Transverse colon (tissue), 4 donors: ENCODE data around the gene SLX4IP. TPM values are rescaled to one million over a fixed set of nuclear protein-coding genes. Genes with fewer than 3 reads are reported as not detected.

Source experiments
- DNase-seq: peaks from one replicate; pipeline ENCODE4 v3.0.0-alpha.2; 2019
- H3K27ac ChIP-seq, 4 donors: fragments of 200-600 bp; sonication (generic); 2 replicates each; pipeline ENCODE4 v1.5.1; 2016 to 2018; ENCODE audit warnings: inconsistent platforms in 4 of 4
- H3K27me3 ChIP-seq: fragments of 200-600 bp; sonication (generic); 2 replicates; pipeline ENCODE4 v1.5.1; 2017; ENCODE audit warnings: inconsistent platforms
- H3K36me3 ChIP-seq, 4 donors: fragments of 200-600 bp; sonication (generic); 2 replicates each; pipeline ENCODE4 v1.5.1; 2017 to 2019; ENCODE audit warnings: inconsistent platforms in 4 of 4
- H3K4me1 ChIP-seq, 4 donors: fragments of 200-600 bp; sonication (generic); 2 replicates each; pipeline ENCODE4 v1.5.1; 2017 to 2020; ENCODE audit warnings: inconsistent platforms in 4 of 4
- H3K4me3 ChIP-seq, 4 donors: fragments of 200-600 bp; sonication (generic); 1 replicate in 1 of 4; 2 replicates in 3 of 4; pipeline versions ENCODE4 v1.5.1 to v1.6.1; 2017 to 2019; ENCODE audit warnings: inconsistent platforms in 4 of 4
- H3K9me3 ChIP-seq, 2 donors: fragments of 200-600 bp; sonication (generic); 2 replicates each; pipeline ENCODE4 v1.5.1; 2017 to 2019; ENCODE audit warnings: inconsistent platforms in 2 of 2
- EP300 ChIP-seq: sonication (generic); formaldehyde crosslinking; IDR thresholded peaks from one replicate; pipeline ENCODE4 v1.6.1; 2017; ENCODE audit warnings: antibody characterized with exemption, low read depth
- POLR2A ChIP-seq: fragments of 450-650 bp; IDR thresholded peaks from one replicate; pipeline ENCODE4 v1.6.1; 2016; ENCODE audit warnings: antibody characterized with exemption, mild to moderate bottlenecking, moderate library complexity
- POLR2AphosphoS5 ChIP-seq, 3 donors: sonication (generic); formaldehyde crosslinking; IDR thresholded peaks; one replicate each; pipeline ENCODE4 v1.6.1; 2016; ENCODE audit warnings: antibody characterized with exemption in 3 of 3
- WGBS, 2 donors: methylation state at CpG; one replicate each; pipeline ENCODE4 v1.1.5; 2018; ENCODE audit warnings: low coverage in 1 of 2; 5-methylcytosine and 5-hydroxymethylcytosine counted together
- in situ Hi-C, 4 donors: fragments of 200-750 bp; cut with MboI; loops; one replicate each; pipeline versions ENCODE4 v1.15.0 to v1.15.1; 2017; ENCODE audit warnings: low sequenced_read_pairs in 3 of 4, low pct_ligation_motif_present in 1 of 4, low pct_unique_long_range_greater_than_20kb in 1 of 4
- intact Hi-C: fragments of 100-400 bp; cut with DNase I; formaldehyde crosslinking; loops from one replicate; pipeline ENCODE4 v1.15.1; 2023; ENCODE audit warnings: low total_unique reads
- total RNA-seq, 4 donors: library from RNA; depleted of rRNA; stranded (reverse); fragments of >200 nt; gene quantifications; one replicate each; pipeline ENCODE4 v1.1.0, GENCODE V29; 2016
- TF ChIP-seq, protein P1 (sequence below), 5 experiments: fragments of 200-600 bp in 3 of 5; fragments of 450-650 bp in 2 of 5; sonication (generic) in 3 of 5; IDR thresholded peaks; 1 replicate in 2 of 5; 2 replicates in 3 of 5; pipeline ENCODE4 v1.5.1; 2016 to 2017; ENCODE audit warnings: antibody characterized with exemption in 5 of 5, inconsistent platforms in 3 of 5, mild to moderate bottlenecking in 2 of 5, moderate library complexity in 1 of 5

Gene SLX4IP
- total RNA-seq, 4 donors from 2014 or later = 5.4 to 8.4 (median 7.5) TPM

GRCh38 chr20:10404023-10404628 is 31.0 kb upstream of the SLX4IP start:
- in situ Hi-C loops = loop anchor here in 1 of 4 donors (25.0 kb wide), 1 partner anchor 1133 kb away; no protein-coding TSS in a partner anchor

GRCh38 chr20:10404959-10405530 is 30.1 kb upstream of the SLX4IP start:
- WGBS, 2 donors = 68 to 77% methylated on average over 2 to 4 of the region's 4 CpGs

More at GRCh38 chr20:10404023-10404628, 31.0 kb upstream of the SLX4IP start:
- TF ChIP-seq POLR2AphosphoS5 (IDR thresholded peaks at IDR 0.05) (no peak), EP300 (no peak), POLR2A (no peak)
- TF ChIP-seq, protein P1, sequence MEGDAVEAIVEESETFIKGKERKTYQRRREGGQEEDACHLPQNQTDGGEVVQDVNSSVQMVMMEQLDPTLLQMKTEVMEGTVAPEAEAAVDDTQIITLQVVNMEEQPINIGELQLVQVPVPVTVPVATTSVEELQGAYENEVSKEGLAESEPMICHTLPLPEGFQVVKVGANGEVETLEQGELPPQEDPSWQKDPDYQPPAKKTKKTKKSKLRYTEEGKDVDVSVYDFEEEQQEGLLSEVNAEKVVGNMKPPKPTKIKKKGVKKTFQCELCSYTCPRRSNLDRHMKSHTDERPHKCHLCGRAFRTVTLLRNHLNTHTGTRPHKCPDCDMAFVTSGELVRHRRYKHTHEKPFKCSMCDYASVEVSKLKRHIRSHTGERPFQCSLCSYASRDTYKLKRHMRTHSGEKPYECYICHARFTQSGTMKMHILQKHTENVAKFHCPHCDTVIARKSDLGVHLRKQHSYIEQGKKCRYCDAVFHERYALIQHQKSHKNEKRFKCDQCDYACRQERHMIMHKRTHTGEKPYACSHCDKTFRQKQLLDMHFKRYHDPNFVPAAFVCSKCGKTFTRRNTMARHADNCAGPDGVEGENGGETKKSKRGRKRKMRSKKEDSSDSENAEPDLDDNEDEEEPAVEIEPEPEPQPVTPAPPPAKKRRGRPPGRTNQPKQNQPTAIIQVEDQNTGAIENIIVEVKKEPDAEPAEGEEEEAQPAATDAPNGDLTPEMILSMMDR (IDR thresholded peaks at IDR 0.05) = no peak
- no peak for DNase-seq
- Histone ChIP-seq H3K27me3 (no peaks in the 10 kb centered on the region), H3K4me3 (no peak overlapping the region), H3K9me3 (no peaks in the 10 kb centered on the region), H3K36me3 (peaks cover 0 to 28% (median 0%) of the 10 kb centered on the region in 4 donors), H3K4me1 (no peaks in the 10 kb centered on the region), H3K27ac (no peak overlapping the region)
- WGBS, 2 donors = 94% methylated on average over 2 of the region's 2 CpGs; no CpG with 5 or more reads in 1 of the 2 donors
- intact Hi-C loops = no loop called here

DNA sequence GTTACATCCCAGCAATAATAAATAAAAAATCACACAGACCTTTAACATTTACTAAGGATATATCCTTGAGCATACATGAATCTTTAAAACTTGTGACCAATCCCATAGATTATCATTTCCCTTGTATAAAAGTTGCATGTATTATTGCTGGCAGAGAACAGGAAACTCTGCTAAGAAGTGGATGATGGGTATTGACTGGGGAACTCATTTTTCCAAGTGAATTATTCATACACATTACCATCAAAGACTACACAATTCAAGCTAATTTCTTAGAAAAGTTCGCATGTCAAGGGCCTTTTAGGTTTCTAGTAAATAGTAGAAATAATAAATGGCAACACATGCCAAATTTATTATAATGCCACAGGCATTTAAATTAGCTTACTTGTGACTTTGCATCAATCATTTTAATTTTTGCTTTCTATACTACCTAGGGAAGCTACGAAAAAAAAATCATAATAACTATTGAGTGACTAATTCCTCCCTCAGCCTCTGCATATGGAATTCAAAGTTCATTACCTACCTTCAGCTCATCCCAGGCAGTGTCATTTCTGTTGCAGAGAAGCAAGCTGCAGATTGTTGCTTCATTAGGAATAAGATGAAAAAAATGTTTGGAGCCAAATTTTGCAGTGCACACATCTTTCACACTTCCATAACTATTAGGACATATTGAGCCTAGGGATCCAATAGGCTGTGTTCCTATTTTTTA is 26.8 kb upstream of the SLX4IP start:
- DNase-seq = no peak
- H3K36me3 ChIP-seq = peaks cover 0 to 33% (median 0%) of the 10 kb centered on the region in 4 donors
- WGBS, 2 donors = 87 to 97% methylated on average over 2 of the region's 2 CpGs
- intact Hi-C loops (no loop called here), in situ Hi-C loops (loop anchor here in 1 of 4 donors (25.0 kb wide), 1 partner anchor 1129 kb away; no protein-coding TSS in a partner anchor)
- H3K4me1 ChIP-seq = no peaks in the 10 kb centered on the region
- no peaks in the 10 kb centered on the region for H3K9me3 ChIP-seq
- no peak for TF ChIP-seq POLR2A
- no peak for TF ChIP-seq POLR2AphosphoS5 (IDR thresholded peaks at IDR 0.05)
- TF ChIP-seq, protein P1 (IDR thresholded peaks at IDR 0.05) = no peak
- TF ChIP-seq EP300 = no peak
- H3K27ac ChIP-seq = no peak overlapping the region
- no peaks in the 10 kb centered on the region for H3K27me3 ChIP-seq
- no peak overlapping the region for H3K4me3 ChIP-seq

More at GRCh38 chr20:10404959-10405530, 30.1 kb upstream of the SLX4IP start:
- Histone ChIP-seq H3K36me3 (peaks cover 0 to 28% (median 0%) of the 10 kb centered on the region in 4 donors), H3K9me3 (no peaks in the 10 kb centered on the region), H3K27ac (no peak overlapping the region), H3K4me3 (no peak overlapping the region), H3K4me1 (no peaks in the 10 kb centered on the region), H3K27me3 (no peaks in the 10 kb centered on the region)
- DNase-seq = no peak
- in situ Hi-C loops (loop anchor here in 1 of 4 donors (25.0 kb wide), 1 partner anchor 1132 kb away; no protein-coding TSS in a partner anchor), intact Hi-C loops (no loop called here)
- TF ChIP-seq POLR2AphosphoS5 (IDR thresholded peaks at IDR 0.05) (no peak), EP300 (no peak), POLR2A (no peak)
- TF ChIP-seq, protein P1 (IDR thresholded peaks at IDR 0.05) = no peak

- Histone ChIP-seq H3K4me1 (peaks cover 0 to 7% (median 2%) of the 10 kb centered on the region in 4 donors), H3K9me3 (no peaks in the 10 kb centered on the region), H3K36me3 (peaks cover 0 to 13% (median 0%) of the 10 kb centered on the region in 4 donors), H3K27me3 (no peaks in the 10 kb centered on the region), H3K27ac (no peak overlapping the region), H3K4me3 (no peak overlapping the region)
- in situ Hi-C loops = loop anchor here in 1 of 4 donors (25.0 kb wide), 1 partner anchor 1126 kb away; no protein-coding TSS in a partner anchor
- 90 to 92% methylated on average over 1 of the region's 1 CpG for WGBS, 2 donors
- intact Hi-C loops = no loop called here
- no peak for DNase-seq
- TF ChIP-seq POLR2AphosphoS5 (IDR thresholded peaks at IDR 0.05) (no peak), EP300 (no peak), POLR2A (no peak)
- TF ChIP-seq, protein P1 (IDR thresholded peaks at IDR 0.05) = no peak
These were observed 23.4 kb upstream of the SLX4IP start for GRCh38 chr20:10411673-10412072.
